ENCODE measurements around the gene VPS33A. TPM values are rescaled to one million over a fixed set of nuclear protein-coding genes. Genes with fewer than 3 reads are reported as not detected.

VPS33A gene
- total RNA-seq, 1 experiment from 2014 or later = 35.2 TPM

- in situ Hi-C loops (cut with HindIII; ENCODE audit: low pct_unique_long_range_greater_than_20kb, low sequenced_read_pairs) = no loop called here
- no peaks in the 10 kb centered on the region for H3K36me3 ChIP-seq (ENCODE audit: control insufficient read depth, insufficient read depth, low read length)
- BruUV-seq (replicated peaks) = no TSS peak
- ATAC-seq = no peak
- ChIA-PET POLR2A (interaction anchor here (0.5 kb wide), 1 partner anchor 101 kb away, joined by 8 read pairs; no protein-coding TSS in a partner anchor), CTCF (interaction anchor here (0.6 kb wide), 1 partner anchor 37 kb away, joined by 3 read pairs; no protein-coding TSS in a partner anchor)
- TF ChIP-seq TCF7L2 (IDR thresholded peaks at IDR 0.05; ENCODE audit: low read depth, low read length) (no peak), REST (IDR thresholded peaks at IDR 0.05; ENCODE audit: insufficient read depth in 1 of 2, low read depth in 2 of 2, low read length in 1 of 2) (no peak), SIN3A (IDR thresholded peaks at IDR 0.05; ENCODE audit: borderline replicate concordance, insufficient read depth, low read depth, low read length) (no peak), CTCF (IDR thresholded peaks at IDR 0.05) (no peak), POLR2AphosphoS5 (IDR thresholded peaks at IDR 0.05; ENCODE audit: low read depth, low read length) (no peak)
- H3K27ac ChIP-seq (ENCODE audit: low read length) = no peak overlapping the region
- H3K4me1 ChIP-seq (ENCODE audit: control insufficient read depth, insufficient read depth, low read length) = no peaks in the 10 kb centered on the region
- no peaks in the 10 kb centered on the region for H3K9me3 ChIP-seq (ENCODE audit: control insufficient read depth, insufficient read depth, low read depth, low read length)
- no peak overlapping the region for H3K4me3 ChIP-seq (ENCODE audit: low read depth in 2 of 2, low read length in 2 of 2)
- intact Hi-C loops (cut with micrococcal nuclease; ENCODE audit: unreplicated experiment) = loop anchor here (2.0 to 10.0 kb wide), 2 partner anchors 59 to 135 kb away; no protein-coding TSS in a partner anchor
- H3K27me3 ChIP-seq (ENCODE audit: control insufficient read depth, insufficient read depth, low read length) = no peaks in the 10 kb centered on the region
- DNase-seq (ENCODE audit: low read depth, low spot score) = no peak
These were observed 76.4 kb downstream of the VPS33A start for GRCh38 chr12:122189626-122190475.

GRCh38 chr12:122187466-122187865 lies 78.8 kb downstream of the VPS33A start:
- BruUV-seq (replicated peaks) = no TSS peak
- Histone ChIP-seq H3K27me3 (ENCODE audit: control insufficient read depth, insufficient read depth, low read length) (no peaks in the 10 kb centered on the region), H3K27ac (ENCODE audit: low read length) (no peak overlapping the region), H3K4me1 (ENCODE audit: control insufficient read depth, insufficient read depth, low read length) (no peaks in the 10 kb centered on the region), H3K4me3 (ENCODE audit: low read depth in 2 of 2, low read length in 2 of 2) (no peak overlapping the region), H3K36me3 (ENCODE audit: control insufficient read depth, insufficient read depth, low read length) (no peaks in the 10 kb centered on the region), H3K9me3 (ENCODE audit: control insufficient read depth, insufficient read depth, low read depth, low read length) (no peaks in the 10 kb centered on the region)
- intact Hi-C loops (cut with micrococcal nuclease; ENCODE audit: unreplicated experiment) = loop anchor here (10.0 kb wide), 1 partner anchor 133 kb away; no protein-coding TSS in a partner anchor
- TF ChIP-seq SIN3A (IDR thresholded peaks at IDR 0.05; ENCODE audit: borderline replicate concordance, insufficient read depth, low read depth, low read length) (no peak), REST (IDR thresholded peaks at IDR 0.05; ENCODE audit: insufficient read depth in 1 of 2, low read depth in 2 of 2, low read length in 1 of 2) (no peak), CTCF (IDR thresholded peaks at IDR 0.05) (no peak), TCF7L2 (IDR thresholded peaks at IDR 0.05; ENCODE audit: low read depth, low read length) (no peak), POLR2AphosphoS5 (IDR thresholded peaks at IDR 0.05; ENCODE audit: low read depth, low read length) (no peak)
- DNase-seq (ENCODE audit: low read depth, low spot score) (no peak), ATAC-seq (no peak)
- POLR2A ChIA-PET = no interaction called here
- in situ Hi-C loops (cut with HindIII; ENCODE audit: low pct_unique_long_range_greater_than_20kb, low sequenced_read_pairs) = no loop called here
- CTCF ChIA-PET = no interaction called here

All from Panc1 (cell line).